Glutamatergic neuron (in vitro differentiated cells): ENCODE data around the gene SLTM. TPM values are rescaled to one million over a fixed set of nuclear protein-coding genes. Genes with fewer than 3 reads are reported as not detected.

ENCODE experiments used
- DNase-seq: peaks from one replicate; pipeline ENCODE4 v3.0.0; 2022
- H3K27ac Mint-ChIP-seq: one replicate; pipeline ENCODE4 v1.8.0; 2020; ENCODE audit warnings: mild to moderate bottlenecking, mixed read lengths, inconsistent platforms; ENCODE audit not compliant: unreplicated experiment
- H3K27me3 Mint-ChIP-seq: one replicate; pipeline ENCODE4 v1.8.0; 2020; ENCODE audit warnings: mild to moderate bottlenecking, moderate library complexity, mixed read lengths, inconsistent platforms; ENCODE audit not compliant: unreplicated experiment
- H3K36me3 Mint-ChIP-seq: one replicate; pipeline ENCODE4 v1.8.0; 2020; ENCODE audit warnings: mild to moderate bottlenecking, mixed read lengths, inconsistent platforms; ENCODE audit not compliant: unreplicated experiment
- H3K4me1 Mint-ChIP-seq: one replicate; pipeline ENCODE4 v1.8.0; 2020; ENCODE audit warnings: mild to moderate bottlenecking, low read depth, mixed read lengths, inconsistent platforms; ENCODE audit not compliant: unreplicated experiment
- H3K4me3 Mint-ChIP-seq: one replicate; pipeline ENCODE4 v1.8.0; 2020; ENCODE audit warnings: mild to moderate bottlenecking, mixed read lengths, inconsistent platforms; ENCODE audit not compliant: unreplicated experiment
- H3K9me3 Mint-ChIP-seq: one replicate; pipeline ENCODE4 v1.8.0; 2020; ENCODE audit warnings: mild to moderate bottlenecking, moderate library complexity, mixed read lengths, inconsistent platforms; ENCODE audit not compliant: unreplicated experiment
- CTCF ChIP-seq: fragments of 200-600 bp; sonication (generic); IDR thresholded peaks from one replicate; pipeline ENCODE4 v1.5.0; 2021; ENCODE audit not compliant: partially characterized antibody, unreplicated experiment
- total RNA-seq: library from RNA; stranded (reverse); fragmentation: NEBNext Ultra II Directional; extraction: Animal tissue kit (Norgen Biotek cat#: 25700); gene quantifications from one replicate; pipeline ENCODE4 v1.2.1, GENCODE V29; 2021; ENCODE audit not compliant: unreplicated experiment

SLTM gene
- total RNA-seq, 1 donor from 2014 or later: 76.7 TPM

DNA sequence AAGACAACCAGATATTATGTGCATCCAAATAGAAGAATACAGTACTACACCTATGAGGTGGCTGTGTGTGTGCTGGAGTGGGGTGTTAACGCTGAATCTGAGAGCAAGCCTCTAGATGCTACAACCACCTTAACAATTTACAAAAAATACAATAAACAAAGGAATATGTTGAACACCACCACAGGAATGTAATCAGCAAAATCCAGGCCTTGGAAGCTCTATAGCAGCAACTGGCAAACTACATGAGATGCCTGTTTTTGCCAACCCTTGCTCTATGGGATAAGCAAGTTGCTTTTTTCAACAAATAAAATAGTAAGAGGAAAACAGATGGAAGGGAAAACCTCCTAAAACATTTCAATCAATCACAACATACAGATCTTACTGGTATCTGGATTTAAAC, 23.9 kb downstream of the SLTM start:
- TF ChIP-seq CTCF: no peak
- Mint-ChIP-seq H3K36me3 (no peaks in the 10 kb centered on the region), H3K4me3 (no peak overlapping the region), H3K27me3 (no peaks in the 10 kb centered on the region), H3K9me3 (no peaks in the 10 kb centered on the region), H3K4me1 (no peaks in the 10 kb centered on the region), H3K27ac (no peak overlapping the region)
- no peak for DNase-seq

DNA sequence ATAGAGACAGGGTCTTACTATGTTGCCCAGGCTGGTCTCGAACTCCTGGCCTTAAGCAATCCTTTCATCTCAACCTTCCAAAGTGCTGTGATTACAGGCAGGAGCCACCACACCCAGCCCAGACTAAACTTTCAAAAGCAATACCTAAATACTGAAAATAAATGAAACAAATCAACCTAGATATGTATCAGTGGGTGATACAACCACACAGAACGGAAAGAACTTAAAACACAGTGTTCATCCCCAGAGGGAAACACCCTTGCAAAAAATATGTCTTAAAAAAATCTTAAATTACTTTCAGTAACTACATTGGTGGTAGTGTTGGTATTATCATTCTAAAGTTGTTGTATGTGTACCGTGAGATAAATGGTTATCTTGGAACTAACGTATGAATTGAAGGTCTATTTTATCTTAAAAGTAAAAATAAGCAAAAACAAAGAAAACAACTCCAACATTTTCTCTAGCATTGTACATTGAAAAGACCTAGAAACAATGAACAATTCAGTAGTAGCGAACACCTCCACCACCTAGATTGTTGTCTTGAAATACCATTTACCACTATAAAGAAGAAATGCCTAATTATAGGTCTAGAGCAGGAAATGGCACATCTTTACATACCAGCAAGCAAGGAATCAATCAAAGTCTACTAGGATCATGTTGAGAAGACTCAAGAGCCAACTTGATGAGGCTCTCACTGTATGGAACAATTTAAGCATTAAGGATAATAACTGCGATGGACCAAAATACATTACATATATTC, 24.7 kb downstream of the SLTM start:
- Mint-ChIP-seq H3K4me1 (no peaks in the 10 kb centered on the region), H3K9me3 (no peaks in the 10 kb centered on the region), H3K27me3 (no peaks in the 10 kb centered on the region), H3K4me3 (no peak overlapping the region), H3K27ac (no peak overlapping the region), H3K36me3 (no peaks in the 10 kb centered on the region)
- DNase-seq: no peak
- TF ChIP-seq CTCF: no peak

DNA sequence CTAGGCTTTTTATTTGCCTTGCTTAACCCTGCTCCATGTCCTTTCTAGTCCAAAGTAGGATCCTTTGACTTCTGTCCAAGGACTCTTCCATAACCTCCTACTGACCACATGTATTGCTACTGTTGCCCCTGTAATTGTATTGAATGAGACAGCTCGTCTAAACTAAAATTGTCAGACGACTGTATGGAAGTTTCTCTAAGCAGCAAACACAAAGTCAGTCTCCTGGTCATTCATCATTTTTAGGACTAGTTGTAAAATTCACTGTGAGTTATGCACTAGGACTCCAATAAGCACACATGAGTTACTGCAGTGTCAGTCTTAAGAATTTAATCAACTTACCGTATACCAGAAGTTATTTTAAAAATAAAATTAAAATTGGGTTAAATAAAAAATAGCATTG, 32.8 kb downstream of the SLTM start:
- no peak overlapping the region for H3K27ac Mint-ChIP-seq
- peaks cover 1% of the 10 kb centered on the region for H3K9me3 Mint-ChIP-seq
- H3K4me3 Mint-ChIP-seq: no peak overlapping the region
- no peaks in the 10 kb centered on the region for H3K36me3 Mint-ChIP-seq
- H3K27me3 Mint-ChIP-seq: no peaks in the 10 kb centered on the region
- no peak for DNase-seq
- no peaks in the 10 kb centered on the region for H3K4me1 Mint-ChIP-seq
- no peak for TF ChIP-seq CTCF

DNA sequence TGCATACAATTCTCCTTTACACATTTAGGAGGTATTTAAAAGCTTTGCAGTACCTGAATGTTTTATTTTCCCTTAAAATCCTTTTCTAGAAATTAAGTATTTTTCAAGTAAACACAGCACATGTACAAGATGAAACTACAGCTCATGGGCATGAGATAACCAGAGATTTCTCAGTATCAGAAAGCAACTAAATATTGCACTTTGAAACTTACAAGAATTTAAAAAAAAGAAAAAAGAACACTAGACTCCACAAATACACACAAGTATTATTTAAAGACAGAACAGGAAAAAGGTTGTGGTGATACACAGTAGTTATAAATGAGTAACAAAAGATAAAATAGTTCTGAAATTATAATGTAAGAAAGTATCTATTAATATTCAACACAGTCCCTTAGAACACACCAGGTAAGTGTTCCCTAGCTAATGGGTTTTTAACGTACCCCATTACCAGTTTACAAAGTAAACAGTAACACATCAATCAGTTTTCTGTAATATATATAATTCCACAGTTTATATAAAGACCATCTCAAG, 35.3 kb downstream of the SLTM start:
- Mint-ChIP-seq H3K4me3 (no peak overlapping the region), H3K27ac (no peak overlapping the region), H3K27me3 (no peaks in the 10 kb centered on the region), H3K9me3 (peaks cover 1% of the 10 kb centered on the region), H3K36me3 (no peaks in the 10 kb centered on the region), H3K4me1 (no peaks in the 10 kb centered on the region)
- TF ChIP-seq CTCF: no peak
- DNase-seq: no peak

GRCh38 chr15:58889363-58889762, 44.1 kb downstream of the SLTM start:
- H3K36me3 Mint-ChIP-seq: peaks cover 8% of the 10 kb centered on the region
- no peak for DNase-seq
- peaks cover 4% of the 10 kb centered on the region for H3K27me3 Mint-ChIP-seq
- no peaks in the 10 kb centered on the region for H3K4me1 Mint-ChIP-seq
- no peak overlapping the region for H3K27ac Mint-ChIP-seq
- H3K9me3 Mint-ChIP-seq: peaks cover 3% of the 10 kb centered on the region
- TF ChIP-seq CTCF: no peak
- no peak overlapping the region for H3K4me3 Mint-ChIP-seq
